Esophagus squamous epithelium (tissue), 5 donors: ENCODE results near the gene RNASE1. TPM values are rescaled to one million over a fixed set of nuclear protein-coding genes. Genes with fewer than 3 reads are reported as not detected.
A peak's percentile ranks its signal among the peaks of the same experiment; 100 is the strongest.
"Not testable (repeated sequence)": the region's sequence is repeated elsewhere in the genome, so short reads cannot be mapped to it uniquely, and the experiment has no call there.

Experiments used
- DNase-seq: peaks from one replicate; lab custom pipeline; 2025; lab: John Stamatoyannopoulos, UW
- H3K27ac ChIP-seq, 4 donors: fragments of 200-600 bp; sonication (generic); one replicate each; pipeline ENCODE4 v1.5.1; 2016 to 2019; ENCODE audit warnings: mild to moderate bottlenecking in 1 of 4
- H3K27me3 ChIP-seq, 4 donors: fragments of 200-600 bp; sonication (generic); 1 replicate in 3 of 4; 2 replicates in 1 of 4; pipeline versions ENCODE4 v1.5.1 to v1.6.0; 2017 to 2021; ENCODE audit warnings: antibody characterized with exemption in 1 of 4
- H3K36me3 ChIP-seq, 3 donors: fragments of 200-600 bp; sonication (generic); one replicate each; pipeline ENCODE4 v1.5.1; 2016 to 2019
- H3K4me1 ChIP-seq, 3 donors: fragments of 200-600 bp; sonication (generic); one replicate each; pipeline ENCODE4 v1.5.1; 2017 to 2019
- H3K4me3 ChIP-seq, 4 donors: fragments of 200-600 bp; sonication (generic); 1 replicate in 3 of 4; 2 replicates in 1 of 4; pipeline ENCODE4 v1.5.1; 2016 to 2019; ENCODE audit warnings: mild to moderate bottlenecking in 2 of 4, moderate library complexity in 1 of 4
- H3K9me3 ChIP-seq, 3 donors: fragments of 200-600 bp; sonication (generic); one replicate each; pipeline ENCODE4 v1.5.1; 2016 to 2019
- CTCF ChIP-seq, 6 experiments: fragments of 450-650 bp in 4 of 6; fragments of 200-600 bp in 2 of 6; sonication (generic) in 2 of 6; IDR thresholded peaks; one replicate each; pipeline ENCODE4 v1.5.1; 2016 to 2019; ENCODE audit warnings: antibody characterized with exemption in 6 of 6, mild to moderate bottlenecking in 4 of 6, moderate library complexity in 4 of 6
- POLR2A ChIP-seq, 4 donors: fragments of 450-650 bp; IDR thresholded peaks; one replicate each; pipeline ENCODE4 v1.6.1; 2017; ENCODE audit warnings: antibody characterized with exemption in 4 of 4, mild to moderate bottlenecking in 4 of 4, moderate library complexity in 3 of 4
- WGBS, 2 donors: methylation state at CpG; one replicate each; pipeline ENCODE4 v1.1.5; 2018; 5-methylcytosine and 5-hydroxymethylcytosine counted together
- intact Hi-C: fragments of 100-400 bp; cut with DNase I; formaldehyde crosslinking; loops from one replicate; pipeline ENCODE4 v1.15.0; 2022
- total RNA-seq, 4 donors: library from RNA; depleted of rRNA; stranded (reverse); fragments of >200 nt; gene quantifications; one replicate each; pipeline ENCODE4 v1.1.0, GENCODE V29; 2016
- donor health status: DM: yes; HTN: yes; CAD: no.

Gene RNASE1
- total RNA-seq, 4 donors from 2014 or later = 12.0 to 297 (median 61.0) TPM

- Histone ChIP-seq H3K36me3 (no peaks in the 10 kb centered on the region), H3K27ac (no peak overlapping the region), H3K4me3 (no peak overlapping the region), H3K9me3 (no peaks in the 10 kb centered on the region), H3K4me1 (no peaks in the 10 kb centered on the region), H3K27me3 (no peaks in the 10 kb centered on the region)
- 60 to 62% methylated on average over 3 of the region's 3 CpGs for WGBS, 2 donors
- intact Hi-C loops = no loop called here
- no peak for TF ChIP-seq POLR2A (IDR thresholded peaks at IDR 0.05)
- no peak for TF ChIP-seq CTCF (IDR thresholded peaks at IDR 0.05)
- DNase-seq = no peak
Observed at GRCh38 chr14:20772650-20773049, 30.0 kb downstream of the RNASE1 start.

- Histone ChIP-seq H3K27ac (no peak overlapping the region), H3K36me3 (no peaks in the 10 kb centered on the region), H3K9me3 (no peaks in the 10 kb centered on the region), H3K27me3 (no peaks in the 10 kb centered on the region), H3K4me1 (no peaks in the 10 kb centered on the region), H3K4me3 (no peak overlapping the region)
- intact Hi-C loops = no loop called here
- 70 to 75% methylated on average over 3 of the region's 3 CpGs for WGBS, 2 donors
- DNase-seq = no peak
- TF ChIP-seq POLR2A (IDR thresholded peaks at IDR 0.05) (no peak), CTCF (IDR thresholded peaks at IDR 0.05) (no peak)
Observed at GRCh38 chr14:20769421-20769820, 33.2 kb downstream of the RNASE1 start.

- intact Hi-C loops = no loop called here
- Histone ChIP-seq H3K27me3 (no peaks in the 10 kb centered on the region), H3K27ac (no peak overlapping the region), H3K9me3 (no peaks in the 10 kb centered on the region), H3K36me3 (no peaks in the 10 kb centered on the region), H3K4me3 (no peak overlapping the region), H3K4me1 (no peaks in the 10 kb centered on the region)
- 78 to 84% methylated on average over 3 of the region's 3 CpGs for WGBS, 2 donors
- DNase-seq = no peak
- TF ChIP-seq POLR2A (IDR thresholded peaks at IDR 0.05) (no peak), CTCF (IDR thresholded peaks at IDR 0.05) (no peak)
Observed at GRCh38 chr14:20768593-20768892, 34.1 kb downstream of the RNASE1 start.

GRCh38 chr14:20760950-20761349, 41.7 kb downstream of the RNASE1 start:
- intact Hi-C loops = no loop called here
- H3K27me3 ChIP-seq = no peaks in the 10 kb centered on the region
- TF ChIP-seq CTCF (IDR thresholded peaks at IDR 0.05) = no peak
- TF ChIP-seq POLR2A (IDR thresholded peaks at IDR 0.05) = no peak
- H3K36me3 ChIP-seq = no peaks in the 10 kb centered on the region
- no peaks in the 10 kb centered on the region for H3K9me3 ChIP-seq
- no peak overlapping the region for H3K4me3 ChIP-seq
- no peaks in the 10 kb centered on the region for H3K4me1 ChIP-seq
- DNase-seq = no peak
- H3K27ac ChIP-seq = no peak overlapping the region

GRCh38 chr14:20759465-20759864, 43.2 kb downstream of the RNASE1 start:
- intact Hi-C loops, H3K36me3 ChIP-seq, DNase-seq, H3K27ac ChIP-seq, H3K27me3 ChIP-seq, H3K4me3 ChIP-seq, H3K4me1 ChIP-seq, H3K9me3 ChIP-seq: not testable (repeated sequence)
- WGBS, 2 donors = 84 to 86% methylated on average over 1 to 3 of the region's 5 CpGs

GRCh38 chr14:20757965-20758364, 44.7 kb downstream of the RNASE1 start:
- H3K36me3 ChIP-seq = no peaks in the 10 kb centered on the region
- no peak for DNase-seq
- TF ChIP-seq CTCF (IDR thresholded peaks at IDR 0.05) (peak in 2 of 6 experiments; percentile 19 to 34), POLR2A (IDR thresholded peaks at IDR 0.05) (no peak)
- intact Hi-C loops = no loop called here
- no peak overlapping the region for H3K4me3 ChIP-seq
- no peak overlapping the region for H3K27ac ChIP-seq
- WGBS, 2 donors = 59 to 61% methylated on average over 4 of the region's 4 CpGs
- H3K4me1 ChIP-seq = no peaks in the 10 kb centered on the region
- peaks cover 0 to 8% (median 7%) of the 10 kb centered on the region in 3 donors for H3K9me3 ChIP-seq
- H3K27me3 ChIP-seq = no peaks in the 10 kb centered on the region
